ENCODE results near the gene NFIL3. TPM values are rescaled to one million over a fixed set of nuclear protein-coding genes. Genes with fewer than 3 reads are reported as not detected.
"Not testable (repeated sequence)": the region's sequence is repeated elsewhere in the genome, so short reads cannot be mapped to it uniquely, and the experiment has no call there.

The NFIL3 gene
- total and polyA plus RNA-seq, 11 donors, result 13.1 to 35.9 (median 24.7) TPM

GRCh38 chr9:91391818-91392217, 31.8 kb downstream of the NFIL3 start:
- H3K4me1 ChIP-seq, result peaks cover 0 to 18% (median 0%) of the 10 kb centered on the region in 12 donors
- H3K27me3 ChIP-seq, result no peaks in the 10 kb centered on the region
- no peak for DNase-seq
- H3K36me3 ChIP-seq, result no peaks in the 10 kb centered on the region
- H3K4me3 ChIP-seq, result no peak overlapping the region
- no peaks in the 10 kb centered on the region for H3K9me3 ChIP-seq
- intact Hi-C loops (cut with DNase I), result no loop called here
- WGBS, 4 donors, result 89 to 92% (median 90%) methylated on average over 2 of the region's 2 CpGs
- H3K27ac ChIP-seq, result no peak overlapping the region
- TF ChIP-seq, protein P1, sequence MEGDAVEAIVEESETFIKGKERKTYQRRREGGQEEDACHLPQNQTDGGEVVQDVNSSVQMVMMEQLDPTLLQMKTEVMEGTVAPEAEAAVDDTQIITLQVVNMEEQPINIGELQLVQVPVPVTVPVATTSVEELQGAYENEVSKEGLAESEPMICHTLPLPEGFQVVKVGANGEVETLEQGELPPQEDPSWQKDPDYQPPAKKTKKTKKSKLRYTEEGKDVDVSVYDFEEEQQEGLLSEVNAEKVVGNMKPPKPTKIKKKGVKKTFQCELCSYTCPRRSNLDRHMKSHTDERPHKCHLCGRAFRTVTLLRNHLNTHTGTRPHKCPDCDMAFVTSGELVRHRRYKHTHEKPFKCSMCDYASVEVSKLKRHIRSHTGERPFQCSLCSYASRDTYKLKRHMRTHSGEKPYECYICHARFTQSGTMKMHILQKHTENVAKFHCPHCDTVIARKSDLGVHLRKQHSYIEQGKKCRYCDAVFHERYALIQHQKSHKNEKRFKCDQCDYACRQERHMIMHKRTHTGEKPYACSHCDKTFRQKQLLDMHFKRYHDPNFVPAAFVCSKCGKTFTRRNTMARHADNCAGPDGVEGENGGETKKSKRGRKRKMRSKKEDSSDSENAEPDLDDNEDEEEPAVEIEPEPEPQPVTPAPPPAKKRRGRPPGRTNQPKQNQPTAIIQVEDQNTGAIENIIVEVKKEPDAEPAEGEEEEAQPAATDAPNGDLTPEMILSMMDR (IDR thresholded peaks at IDR 0.05), result no peak
- TF ChIP-seq POLR2A (IDR thresholded peaks at IDR 0.05), result no peak
- ATAC-seq, result no peak

GRCh38 chr9:91391412-91391811, 32.2 kb downstream of the NFIL3 start:
- no peaks in the 10 kb centered on the region for H3K36me3 ChIP-seq
- DNase-seq (no peak), ATAC-seq (no peak)
- H3K4me1 ChIP-seq, result peaks cover 0 to 18% (median 0%) of the 10 kb centered on the region in 12 donors
- no peak overlapping the region for H3K4me3 ChIP-seq
- intact Hi-C loops (cut with DNase I), result no loop called here
- no peak overlapping the region for H3K27ac ChIP-seq
- no peaks in the 10 kb centered on the region for H3K9me3 ChIP-seq
- 51 to 62% (median 55%) methylated on average over 5 of the region's 5 CpGs for WGBS, 4 donors
- no peaks in the 10 kb centered on the region for H3K27me3 ChIP-seq
- TF ChIP-seq, protein P1 (IDR thresholded peaks at IDR 0.05), result no peak
- no peak for TF ChIP-seq POLR2A (IDR thresholded peaks at IDR 0.05)

DNA sequence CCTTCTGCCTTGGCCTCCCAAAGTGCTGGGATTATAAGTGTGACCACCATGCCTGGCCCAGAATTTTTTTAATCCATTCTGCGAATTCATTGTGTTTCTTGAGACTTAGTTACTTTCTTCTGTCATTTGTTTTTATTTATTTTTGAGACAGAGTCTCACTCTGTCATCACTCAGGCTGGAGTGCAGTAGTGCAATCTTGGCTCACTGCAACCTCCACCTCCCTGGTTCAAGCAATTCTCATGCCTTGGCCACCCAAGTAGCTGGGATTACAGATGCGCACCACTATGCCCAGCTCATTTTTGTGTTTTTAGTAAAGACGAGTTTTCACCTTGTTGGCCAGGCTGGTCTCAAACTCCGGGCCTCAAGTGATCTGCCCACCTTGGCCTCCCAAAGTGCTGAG, 33.9 kb downstream of the NFIL3 start:
- WGBS, 4 donors, result 96 to 98% (median 96%) methylated on average over 4 of the region's 4 CpGs
- intact Hi-C loops (cut with DNase I), result not testable (repeated sequence)

DNA sequence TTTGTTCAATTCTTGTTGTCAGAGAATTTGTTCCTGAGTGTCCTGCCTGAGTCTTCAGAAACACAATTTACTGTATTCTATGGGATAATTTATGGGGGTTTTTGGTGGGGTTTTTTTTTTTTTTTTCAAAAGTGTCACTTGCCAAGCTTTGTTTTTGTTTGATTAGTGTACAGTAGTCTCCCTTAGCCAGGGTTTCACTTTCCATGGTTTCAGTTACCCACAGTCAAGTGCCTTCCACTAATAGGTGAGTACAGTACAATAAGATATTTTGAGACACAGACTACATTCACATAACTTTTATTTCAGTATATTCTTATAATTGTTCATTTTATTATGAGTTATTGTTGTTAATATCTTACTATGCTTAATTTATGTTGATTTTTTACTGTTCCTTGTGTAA, 36.9 kb downstream of the NFIL3 start:
- Histone ChIP-seq H3K36me3 (no peaks in the 10 kb centered on the region), H3K4me3 (no peak overlapping the region), H3K27me3 (no peaks in the 10 kb centered on the region), H3K9me3 (no peaks in the 10 kb centered on the region), H3K4me1 (no peaks in the 10 kb centered on the region), H3K27ac (no peak overlapping the region)
- intact Hi-C loops (cut with DNase I), result no loop called here
- ATAC-seq (no peak), DNase-seq (no peak)
- TF ChIP-seq POLR2A (IDR thresholded peaks at IDR 0.05), result no peak
- TF ChIP-seq, protein P1 (IDR thresholded peaks at IDR 0.05), result no peak

More for the DNA sequence above, 33.9 kb downstream of the NFIL3 start:
- ATAC-seq, H3K4me3 ChIP-seq, H3K4me1 ChIP-seq, H3K9me3 ChIP-seq, H3K36me3 ChIP-seq, DNase-seq, H3K27ac ChIP-seq, H3K27me3 ChIP-seq: not testable (repeated sequence)

DNA sequence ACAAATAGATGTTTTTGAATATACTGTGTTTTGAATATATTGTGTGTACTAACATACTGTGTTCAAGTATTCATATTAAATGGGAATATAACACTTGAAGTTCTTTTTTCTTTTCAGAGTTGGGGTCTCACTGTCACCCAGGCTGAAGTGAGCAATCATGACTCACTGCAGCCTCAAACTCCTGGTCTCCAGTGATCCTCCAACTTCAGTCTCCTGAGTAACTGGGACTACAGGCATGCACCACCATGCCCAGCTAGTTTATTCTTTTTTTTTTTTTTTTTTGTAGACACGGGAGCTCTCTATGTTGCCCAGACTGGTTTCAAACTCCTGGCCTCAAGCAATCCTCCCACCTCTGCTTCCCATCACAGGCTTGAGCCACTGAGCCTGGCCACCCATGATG, 38.7 kb downstream of the NFIL3 start:
- DNase-seq (no peak), ATAC-seq (no peak)
- no peaks in the 10 kb centered on the region for H3K27me3 ChIP-seq
- H3K36me3 ChIP-seq, result no peaks in the 10 kb centered on the region
- no peaks in the 10 kb centered on the region for H3K4me1 ChIP-seq
- no peaks in the 10 kb centered on the region for H3K9me3 ChIP-seq
- TF ChIP-seq POLR2A (IDR thresholded peaks at IDR 0.05), result no peak
- TF ChIP-seq, protein P1 (IDR thresholded peaks at IDR 0.05), result no peak
- no peak overlapping the region for H3K4me3 ChIP-seq
- 81 to 88% (median 85%) methylated on average over 1 of the region's 1 CpG for WGBS, 4 donors
- H3K27ac ChIP-seq, result no peak overlapping the region
- intact Hi-C loops (cut with DNase I), result no loop called here

Data from heart left ventricle (tissue), 16 donors.